ENCODE measurements around the gene WDFY1. TPM values are rescaled to one million over a fixed set of nuclear protein-coding genes. Genes with fewer than 3 reads are reported as not detected.

WDFY1 gene
- polyA plus RNA-seq, 3 donors = 31.7 to 59.8 (median 40.7) TPM

- WGBS (ENCODE audit: insufficient coverage) = no CpG with 5 or more reads among the region's 2 CpGs
- H3K9me3 Mint-ChIP-seq = no peaks in the 10 kb centered on the region
- Histone ChIP-seq H3K79me2 (ENCODE audit: insufficient read depth, low read length) (peaks cover 36% of the 10 kb centered on the region), H3K27me3 (ENCODE audit: control insufficient read depth in 2 of 2, insufficient read depth in 2 of 2, low read length in 2 of 2) (no peaks in the 10 kb centered on the region), H3K27ac (ENCODE audit: low read depth in 1 of 2, low read length in 2 of 2) (peak overlapping the region; percentile 60 to 78), H2AFZ (ENCODE audit: insufficient read depth, low read depth, low read length, poor library complexity, severe bottlenecking) (no peak overlapping the region), H3K9me3 (replicated peaks in 1 of 2; ENCODE audit: control insufficient read depth in 1 of 2, insufficient read depth in 1 of 2, low read length in 2 of 2) (no peaks in the 10 kb centered on the region), H3K4me1 (ENCODE audit: control insufficient read depth in 1 of 2, insufficient read depth in 2 of 2, low read length in 2 of 2) (peaks cover 36 to 39% of the 10 kb centered on the region in 2 donors), H3K36me3 (replicated peaks in 1 of 2; ENCODE audit: control insufficient read depth in 1 of 2, insufficient read depth in 2 of 2, low read length in 2 of 2) (peaks cover 37 to 57% of the 10 kb centered on the region in 2 donors), H4K20me1 (ENCODE audit: insufficient read depth, low read length) (peaks cover 10% of the 10 kb centered on the region), H3K4me3 (replicated peaks in 1 of 3; ENCODE audit: low read depth in 2 of 3, low read length in 3 of 3) (peak overlapping the region in 2 of 3 experiments; percentile 2 to 45), H3K9ac (ENCODE audit: insufficient read depth, low read length, poor library complexity, severe bottlenecking) (peak overlapping the region; percentile 12), H3K4me2 (replicated peaks; ENCODE audit: extremely low read depth, low read length, poor library complexity, severe bottlenecking) (peak overlapping the region; percentile 51)
- H3K36me3 Mint-ChIP-seq = peaks cover 45 to 57% of the 10 kb centered on the region in 2 donors
- H3K4me1 Mint-ChIP-seq = peaks cover 36% of the 10 kb centered on the region
- TF ChIP-seq CTCF (IDR thresholded peaks at IDR 0.05) = no peak
- H3K27ac Mint-ChIP-seq = peak overlapping the region; percentile 87 to 96 (median 91)
- H3K4me3 Mint-ChIP-seq = peak overlapping the region; percentile 62 to 86
- H3K27me3 Mint-ChIP-seq (ENCODE audit: low read depth in 3 of 3) = no peaks in the 10 kb centered on the region
- intact Hi-C loops (cut with micrococcal nuclease) = no loop called here
- DNase-seq = peak in 1 of 3 donors; percentile 25
Measured at GRCh38 chr2:223886726-223887125, 58.4 kb downstream of the WDFY1 start.

- TF ChIP-seq CTCF (IDR thresholded peaks at IDR 0.05) = no peak
- H3K27ac Mint-ChIP-seq = peak overlapping the region in 2 of 7 donors; percentile 73
- no peaks in the 10 kb centered on the region for H3K27me3 Mint-ChIP-seq (ENCODE audit: low read depth in 3 of 3)
- Histone ChIP-seq H3K9ac (ENCODE audit: insufficient read depth, low read length, poor library complexity, severe bottlenecking) (no peak overlapping the region), H2AFZ (ENCODE audit: insufficient read depth, low read depth, low read length, poor library complexity, severe bottlenecking) (no peak overlapping the region), H3K4me3 (replicated peaks in 1 of 3; ENCODE audit: low read depth in 2 of 3, low read length in 3 of 3) (no peak overlapping the region), H3K4me2 (replicated peaks; ENCODE audit: extremely low read depth, low read length, poor library complexity, severe bottlenecking) (no peak overlapping the region), H3K27me3 (ENCODE audit: control insufficient read depth in 2 of 2, insufficient read depth in 2 of 2, low read length in 2 of 2) (no peaks in the 10 kb centered on the region), H3K79me2 (ENCODE audit: insufficient read depth, low read length) (peaks cover 22% of the 10 kb centered on the region), H3K9me3 (replicated peaks in 1 of 2; ENCODE audit: control insufficient read depth in 1 of 2, insufficient read depth in 1 of 2, low read length in 2 of 2) (no peaks in the 10 kb centered on the region), H3K4me1 (ENCODE audit: control insufficient read depth in 1 of 2, insufficient read depth in 2 of 2, low read length in 2 of 2) (peaks cover 21 to 22% of the 10 kb centered on the region in 2 donors), H4K20me1 (ENCODE audit: insufficient read depth, low read length) (peaks cover 4% of the 10 kb centered on the region), H3K27ac (ENCODE audit: low read depth in 1 of 2, low read length in 2 of 2) (peak overlapping the region in 1 of 2 donors; percentile 50), H3K36me3 (replicated peaks in 1 of 2; ENCODE audit: control insufficient read depth in 1 of 2, insufficient read depth in 2 of 2, low read length in 2 of 2) (peaks cover 53 to 73% of the 10 kb centered on the region in 2 donors)
- DNase-seq = no peak
- no peaks in the 10 kb centered on the region for H3K9me3 Mint-ChIP-seq
- WGBS (ENCODE audit: insufficient coverage) = 13% methylated on average over 1 of the region's 3 CpGs
- no peak overlapping the region for H3K4me3 Mint-ChIP-seq
- peaks cover 61 to 70% of the 10 kb centered on the region in 2 donors for H3K36me3 Mint-ChIP-seq
- H3K4me1 Mint-ChIP-seq = peaks cover 23% of the 10 kb centered on the region
- intact Hi-C loops (cut with micrococcal nuclease) = no loop called here
Measured at GRCh38 chr2:223884399-223884798, 60.7 kb downstream of the WDFY1 start.
